SK-N-SH treated with all-trans-retinoic acid at 6 μM for 48 hours (cell line): ENCODE results near the gene DAB1.

Experiments
- ZFP30 ChIP-seq: fragments of 450-650 bp; formaldehyde crosslinking; IDR thresholded peaks from 2 replicates; pipeline ENCODE4 v1.5.0; 2022; ENCODE audit warnings: mild to moderate bottlenecking, moderate library complexity
- ZNF565 ChIP-seq: fragments of 450-650 bp; formaldehyde crosslinking; conservative IDR thresholded peaks from 2 replicates; pipeline ENCODE4 v1.5.0; 2020; ENCODE audit warnings: low read depth, mild to moderate bottlenecking, moderate library complexity
- ZNF8 ChIP-seq: fragments of 450-650 bp; formaldehyde crosslinking; IDR thresholded peaks from 2 replicates; pipeline ENCODE4 v1.5.0; 2020; ENCODE audit warnings: mild to moderate bottlenecking, moderate library complexity

GRCh38 chr1:57026624-57027354, 397.1 kb downstream of the DAB1 start:
- no peak for TF ChIP-seq ZNF8
- TF ChIP-seq ZFP30 (CRISPR knock-in tag), result no peak
- no peak for TF ChIP-seq ZNF565 (CRISPR knock-in tag)
